ENCODE data around the gene GHR. TPM values are rescaled to one million over a fixed set of nuclear protein-coding genes. Genes with fewer than 3 reads are reported as not detected.
"Not testable (repeated sequence)": the region's sequence is repeated elsewhere in the genome, so short reads cannot be mapped to it uniquely, and the experiment has no call there.

The GHR gene
- total RNA-seq, 1 experiment from 2014 or later: 0.57 TPM

GRCh38 chr5:42715785-42716184 is 292.5 kb downstream of the GHR start:
- peak; percentile 71 for DNase-seq (ENCODE audit: low read depth)

DNA sequence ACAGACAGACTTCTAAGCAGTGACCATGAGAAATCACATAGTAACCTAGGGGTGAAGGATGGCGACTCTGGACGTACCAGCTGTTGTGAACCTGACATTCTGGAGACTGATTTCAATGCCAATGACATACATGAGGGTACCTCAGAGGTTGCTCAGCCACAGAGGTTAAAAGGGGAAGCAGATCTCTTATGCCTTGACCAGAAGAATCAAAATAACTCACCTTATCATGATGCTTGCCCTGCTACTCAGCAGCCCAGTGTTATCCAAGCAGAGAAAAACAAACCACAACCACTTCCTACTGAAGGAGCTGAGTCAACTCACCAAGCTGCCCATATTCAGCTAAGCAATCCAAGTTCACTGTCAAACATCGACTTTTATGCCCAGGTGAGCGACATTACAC is 295.4 kb downstream of the GHR start:
- peak; percentile 74 for DNase-seq (ENCODE audit: low read depth)

DNA sequence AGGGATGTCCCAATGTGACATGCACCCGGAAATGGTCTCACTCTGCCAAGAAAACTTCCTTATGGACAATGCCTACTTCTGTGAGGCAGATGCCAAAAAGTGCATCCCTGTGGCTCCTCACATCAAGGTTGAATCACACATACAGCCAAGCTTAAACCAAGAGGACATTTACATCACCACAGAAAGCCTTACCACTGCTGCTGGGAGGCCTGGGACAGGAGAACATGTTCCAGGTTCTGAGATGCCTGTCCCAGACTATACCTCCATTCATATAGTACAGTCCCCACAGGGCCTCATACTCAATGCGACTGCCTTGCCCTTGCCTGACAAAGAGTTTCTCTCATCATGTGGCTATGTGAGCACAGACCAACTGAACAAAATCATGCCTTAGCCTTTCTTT is 295.8 kb downstream of the GHR start:
- peak; percentile 24 for DNase-seq (ENCODE audit: low read depth)

DNA sequence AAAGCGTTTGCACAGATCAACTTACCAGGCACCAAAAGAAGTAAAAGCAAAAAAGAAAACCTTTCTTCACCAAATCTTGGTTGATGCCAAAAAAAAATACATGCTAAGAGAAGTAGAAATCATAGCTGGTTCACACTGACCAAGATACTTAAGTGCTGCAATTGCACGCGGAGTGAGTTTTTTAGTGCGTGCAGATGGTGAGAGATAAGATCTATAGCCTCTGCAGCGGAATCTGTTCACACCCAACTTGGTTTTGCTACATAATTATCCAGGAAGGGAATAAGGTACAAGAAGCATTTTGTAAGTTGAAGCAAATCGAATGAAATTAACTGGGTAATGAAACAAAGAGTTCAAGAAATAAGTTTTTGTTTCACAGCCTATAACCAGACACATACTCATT is 297.0 kb downstream of the GHR start:
- no peak for DNase-seq (ENCODE audit: low read depth)

DNA sequence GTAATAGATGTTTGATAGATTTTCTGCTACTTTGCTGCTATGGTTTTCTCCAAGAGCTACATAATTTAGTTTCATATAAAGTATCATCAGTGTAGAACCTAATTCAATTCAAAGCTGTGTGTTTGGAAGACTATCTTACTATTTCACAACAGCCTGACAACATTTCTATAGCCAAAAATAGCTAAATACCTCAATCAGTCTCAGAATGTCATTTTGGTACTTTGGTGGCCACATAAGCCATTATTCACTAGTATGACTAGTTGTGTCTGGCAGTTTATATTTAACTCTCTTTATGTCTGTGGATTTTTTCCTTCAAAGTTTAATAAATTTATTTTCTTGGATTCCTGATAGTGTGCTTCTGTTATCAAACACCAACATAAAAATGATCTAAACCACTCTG is 298.2 kb downstream of the GHR start:
- DNase-seq (ENCODE audit: low read depth): no peak

DNA sequence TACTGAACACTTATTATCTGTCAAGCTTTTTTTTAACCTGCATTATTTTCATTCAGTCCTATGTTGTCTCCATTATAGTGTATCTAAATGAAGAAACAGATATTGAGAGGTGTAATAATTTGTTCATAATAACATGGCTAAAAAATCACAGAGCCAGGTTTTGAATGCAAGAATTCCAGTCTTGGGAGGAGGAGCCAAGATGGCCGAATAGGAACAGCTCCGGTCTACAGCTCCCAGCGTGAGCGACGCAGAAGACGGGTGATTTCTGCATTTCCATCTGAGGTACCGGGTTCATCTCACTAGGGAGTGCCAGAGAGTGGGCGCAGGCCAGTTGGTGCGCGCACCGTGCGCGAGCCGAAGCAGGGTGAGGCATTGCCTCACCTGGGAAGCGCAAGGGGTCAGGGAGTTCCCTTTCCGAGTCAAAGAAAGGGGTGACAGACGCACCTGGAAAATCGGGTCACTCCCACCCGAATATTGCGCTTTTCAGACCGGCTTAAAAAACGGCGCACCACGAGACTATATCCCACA is 311.4 kb downstream of the GHR start:
- not testable (repeated sequence) for DNase-seq (ENCODE audit: low read depth)

DNA sequence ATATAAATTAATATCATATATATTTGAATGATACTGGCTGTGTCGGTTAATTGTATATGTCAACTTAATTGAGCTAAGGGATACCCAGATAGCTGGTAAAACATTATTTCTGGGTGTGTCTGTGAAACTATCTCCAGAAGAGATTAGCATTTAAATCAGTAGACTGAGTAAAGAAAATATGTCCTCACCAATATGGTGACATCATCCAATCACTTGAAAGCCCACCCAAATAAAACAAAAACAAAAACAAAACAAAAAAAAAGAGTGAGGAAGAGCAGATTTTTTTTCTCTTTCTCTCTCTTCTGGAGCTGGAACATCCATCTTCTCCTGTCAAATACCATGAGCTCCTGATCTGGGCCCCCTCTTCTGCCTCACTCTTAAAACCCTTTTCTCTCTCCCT is 317.7 kb downstream of the GHR start:
- DNase-seq (ENCODE audit: low read depth): no peak

GRCh38 chr5:42745426-42745825 is 322.2 kb downstream of the GHR start:
- DNase-seq (ENCODE audit: low read depth): peak; percentile 10

GRCh38 chr5:42745856-42746255 is 322.6 kb downstream of the GHR start:
- no peak for DNase-seq (ENCODE audit: low read depth)

DNA sequence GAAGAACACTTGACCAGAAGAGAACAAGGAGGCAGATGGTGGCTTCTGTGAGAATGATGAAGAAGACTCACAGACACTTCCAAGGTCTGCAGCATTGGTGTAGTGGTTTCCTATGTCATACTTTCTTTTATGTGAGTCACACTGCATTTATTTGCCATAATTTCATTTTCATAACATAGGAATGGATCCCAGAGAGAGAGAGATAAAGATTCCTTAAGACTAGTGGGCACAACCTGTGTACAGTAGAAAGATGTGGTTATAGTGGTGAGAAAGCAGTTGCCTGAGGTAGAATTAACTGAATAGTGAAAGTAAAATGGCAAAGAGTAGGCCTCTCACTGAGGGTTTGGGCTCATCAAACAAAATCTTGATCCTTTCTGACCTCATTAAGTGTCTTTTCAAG is 325.8 kb downstream of the GHR start:
- DNase-seq (ENCODE audit: low read depth): peak; percentile 27

- DNase-seq (ENCODE audit: low read depth): no peak
Measured at GRCh38 chr5:42750507-42750906, 327.3 kb downstream of the GHR start.

GRCh38 chr5:42751044-42751443 is 327.8 kb downstream of the GHR start:
- DNase-seq (ENCODE audit: low read depth): no peak

DNA sequence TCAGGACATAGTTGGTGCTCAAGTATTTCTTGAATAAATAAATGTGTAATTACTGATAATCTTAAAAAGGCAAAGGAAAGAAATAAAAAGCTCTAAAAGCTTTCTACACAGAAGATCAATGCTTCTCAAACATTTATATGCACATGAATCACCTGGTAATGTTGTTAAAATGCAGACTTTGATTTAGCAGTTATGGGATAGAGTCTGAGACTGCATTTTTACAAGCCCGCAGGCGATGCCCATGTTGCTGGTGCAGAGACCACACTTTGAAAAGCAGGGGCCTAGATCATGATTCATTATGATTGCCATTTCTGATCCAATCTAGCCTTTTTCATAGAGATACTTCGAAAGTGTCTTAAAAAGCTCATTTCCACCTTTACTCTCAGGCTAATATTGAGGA is 329.9 kb downstream of the GHR start:
- DNase-seq (ENCODE audit: low read depth): peak; percentile 24

DNA sequence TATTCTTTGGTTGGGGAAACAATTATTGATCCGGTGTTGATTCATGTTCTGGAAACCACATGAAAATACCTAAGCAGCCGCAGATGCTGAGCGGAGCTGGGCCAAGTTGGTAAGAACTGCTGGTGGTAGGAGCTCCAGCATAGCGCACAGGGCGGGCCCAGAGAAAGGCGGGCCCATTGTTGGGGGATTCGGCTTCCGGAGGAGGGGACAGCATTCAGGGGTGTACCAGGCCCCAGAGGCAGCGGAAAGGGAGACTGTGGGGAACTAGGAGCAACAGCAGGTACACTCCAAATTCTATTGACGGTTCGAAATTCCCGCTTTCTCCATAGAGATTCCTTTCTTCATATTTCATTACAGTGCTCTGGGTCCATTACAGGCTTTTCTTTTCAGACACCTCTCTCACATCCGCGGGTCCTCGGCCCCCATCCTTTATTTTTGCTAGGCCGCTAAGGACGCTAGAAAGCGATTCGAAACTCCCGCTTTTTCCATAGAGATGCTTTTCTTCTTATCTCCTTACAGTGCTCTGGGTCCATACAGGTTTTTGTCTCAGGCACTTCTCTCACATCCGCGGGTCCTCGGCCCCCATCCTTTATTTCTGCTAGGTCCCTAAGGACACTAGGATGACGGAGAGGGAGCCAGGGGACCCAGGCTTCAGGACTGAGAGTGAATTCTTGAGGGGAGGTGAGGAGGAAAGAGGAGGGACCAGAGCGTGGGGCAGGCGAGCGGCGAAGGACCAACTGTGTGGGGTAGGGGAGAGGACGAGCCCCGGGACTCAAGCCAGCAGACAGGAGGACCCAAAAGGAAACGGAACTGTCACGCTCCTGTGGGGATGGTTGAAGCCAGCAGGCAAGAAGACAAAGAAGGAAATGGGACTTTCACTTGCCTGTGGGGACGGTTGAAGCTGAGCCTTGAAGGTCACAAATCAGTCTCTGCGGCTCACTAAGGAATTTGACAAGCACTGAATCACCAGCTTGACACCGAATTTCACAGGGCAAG is 333.7 kb downstream of the GHR start, which contains the start of gene CCDC152:
CCDC152 (plus strand) TSS at position 213 of the 996 bp plus-strand sequence. CDS start 2,304 bp downstream, outside the sequence.
- DNase-seq (ENCODE audit: low read depth): peak; percentile 75

DNA sequence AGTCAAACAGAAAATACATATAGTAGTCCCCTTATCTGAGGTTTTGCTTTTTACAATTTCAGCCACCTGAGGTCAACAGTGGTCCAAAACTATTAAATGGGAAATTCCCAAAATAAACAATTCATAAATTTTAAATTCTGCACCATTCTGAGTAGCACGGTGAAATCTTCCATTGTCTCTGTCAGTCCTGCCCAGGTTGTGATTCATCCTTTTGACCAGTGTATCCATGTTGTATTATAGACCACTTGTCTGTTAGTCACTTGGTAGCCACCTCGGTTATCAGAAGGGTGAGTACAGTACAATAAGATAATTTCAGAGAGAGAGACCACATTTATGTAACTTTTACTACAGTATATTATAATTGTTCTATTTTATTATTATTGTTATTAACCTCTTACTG is 336.2 kb downstream of the GHR start:
- peak; percentile 38 for DNase-seq (ENCODE audit: low read depth)

DNA sequence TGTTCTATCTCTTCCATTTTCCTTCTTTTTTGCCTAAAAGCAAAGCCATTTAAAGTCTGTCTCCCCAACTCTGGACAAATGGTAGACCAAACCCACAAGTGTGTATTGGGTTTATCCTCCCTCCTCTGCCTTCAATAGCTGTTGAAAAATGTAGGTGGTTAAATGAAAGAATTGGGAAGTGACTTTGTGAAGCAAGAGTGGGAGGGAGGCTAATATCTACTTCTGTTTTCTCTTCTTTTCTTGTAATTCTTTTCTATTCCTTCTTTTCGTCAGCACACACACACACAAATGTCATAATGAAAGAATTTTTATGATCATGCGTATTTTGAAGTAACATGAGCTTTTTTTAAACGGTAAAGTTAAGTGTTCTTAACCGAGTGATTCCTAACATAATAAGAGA is 337.2 kb downstream of the GHR start:
- DNase-seq (ENCODE audit: low read depth): no peak

DNA sequence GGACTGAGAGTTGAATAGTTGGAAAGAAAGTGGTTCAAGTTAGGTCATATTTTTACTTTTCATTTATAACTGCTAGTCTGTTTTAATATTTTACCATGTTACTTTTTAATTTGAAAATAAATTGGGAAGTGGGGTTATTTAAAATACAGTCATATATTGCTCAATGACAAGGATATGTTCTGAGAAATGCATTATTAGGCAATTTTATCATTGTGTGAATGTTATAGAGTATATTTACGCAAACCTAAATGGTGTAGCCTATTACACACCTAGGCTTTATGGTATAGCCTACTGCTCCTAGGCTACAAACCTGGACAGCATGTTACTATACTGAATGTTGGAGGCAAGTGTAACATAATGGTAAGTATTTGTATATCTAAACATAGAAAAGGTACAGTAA is 338.6 kb downstream of the GHR start:
- no peak for DNase-seq (ENCODE audit: low read depth)

- DNase-seq (ENCODE audit: low read depth): peak; percentile 36
Measured at GRCh38 chr5:42767491-42768105, 344.4 kb downstream of the GHR start.

DNA sequence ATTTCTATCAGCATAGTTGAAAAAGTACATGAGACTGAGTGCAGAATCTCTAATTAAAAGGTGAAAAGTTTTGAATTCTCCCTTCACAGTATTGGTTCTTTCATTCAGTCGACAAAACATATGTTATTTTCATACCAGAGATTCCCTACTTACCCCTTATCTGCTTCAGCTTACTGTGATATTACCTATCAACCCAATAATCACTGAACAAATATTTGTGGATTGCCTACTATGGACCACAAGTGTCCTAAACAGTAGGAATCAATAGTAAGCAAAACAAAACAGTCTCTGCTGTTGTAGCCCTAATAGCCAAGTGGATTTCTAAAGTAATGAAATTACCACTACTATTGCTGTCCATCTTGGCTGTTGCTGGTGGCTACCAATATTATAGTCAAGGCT is 344.9 kb downstream of the GHR start:
- DNase-seq (ENCODE audit: low read depth): no peak

GRCh38 chr5:42770003-42770402 is 346.8 kb downstream of the GHR start:
- DNase-seq (ENCODE audit: low read depth): no peak

All from M059J (cell line).